Activated CD8-positive, alpha-beta memory T cell treated with anti-CD3 and anti-CD28 coated beads for 1 hour (primary cell): ENCODE results near the gene VWA5A.
"Not testable (repeated sequence)": the region's sequence is repeated elsewhere in the genome, so short reads cannot be mapped to it uniquely, and the experiment has no call there.

ENCODE experiments used
- DNase-seq, 2 donors: peaks; one replicate each; pipeline ENCODE4 v3.0.0-alpha.2; 2020; ENCODE audit warnings: low read depth in 1 of 2; ENCODE audit errors: extremely low read depth in 1 of 2

Gene VWA5A

GRCh38 chr11:124090996-124091395 is 24.3 kb upstream of the VWA5A start:
- DNase-seq, result no peak

- DNase-seq, result no peak
These were observed 21.9 kb upstream of the VWA5A start for GRCh38 chr11:124093330-124093729.

GRCh38 chr11:124094731-124095130 is 20.5 kb upstream of the VWA5A start:
- no peak for DNase-seq

- no peak for DNase-seq
These were observed 18.9 kb upstream of the VWA5A start for GRCh38 chr11:124096364-124096763.

- DNase-seq, result no peak
These were observed 17.1 kb upstream of the VWA5A start for GRCh38 chr11:124098141-124098540.

GRCh38 chr11:124101737-124102136 is 13.5 kb upstream of the VWA5A start:
- DNase-seq, result no peak

GRCh38 chr11:124108156-124108555 is 7.1 kb upstream of the VWA5A start:
- DNase-seq, result no peak

GRCh38 chr11:124109377-124109776 is 5.9 kb upstream of the VWA5A start:
- no peak for DNase-seq

GRCh38 chr11:124110201-124110600 is 5.0 kb upstream of the VWA5A start:
- no peak for DNase-seq

- no peak for DNase-seq
These were observed 1.4 kb upstream of the VWA5A start for GRCh38 chr11:124113890-124114289.

- no peak for DNase-seq
These were observed 749 bp downstream of the VWA5A start for GRCh38 chr11:124115782-124116616.

- DNase-seq, result no peak
These were observed 3.9 kb downstream of the VWA5A start for GRCh38 chr11:124119103-124119502.

GRCh38 chr11:124120891-124121290 is 5.6 kb downstream of the VWA5A start:
- DNase-seq, result no peak

- DNase-seq, result no peak
These were observed 6.9 kb downstream of the VWA5A start for GRCh38 chr11:124122123-124122522.

GRCh38 chr11:124123622-124124021 is 8.4 kb downstream of the VWA5A start:
- DNase-seq, result no peak

GRCh38 chr11:124127134-124127533 is 11.9 kb downstream of the VWA5A start:
- not testable (repeated sequence) for DNase-seq

GRCh38 chr11:124143034-124143433 is 27.8 kb downstream of the VWA5A start:
- no peak for DNase-seq

GRCh38 chr11:124147951-124148350 is 32.7 kb downstream of the VWA5A start:
- DNase-seq, result no peak

GRCh38 chr11:124150684-124151083 is 35.4 kb downstream of the VWA5A start:
- DNase-seq, result no peak

GRCh38 chr11:124152770-124153407 is 37.6 kb downstream of the VWA5A start:
- DNase-seq, result no peak

- DNase-seq, result no peak
These were observed 38.6 kb downstream of the VWA5A start for GRCh38 chr11:124153821-124154220.

GRCh38 chr11:124159481-124159880 is 44.2 kb downstream of the VWA5A start:
- DNase-seq, result no peak
